AG09319 (cell line): Measurements from ENCODE around the gene STPG2.

Experiments
- DNase-seq: peaks from one replicate; pipeline ENCODE4 v3.0.0-alpha.2; 2010; ENCODE audit warnings: low read depth; ENCODE audit errors: extremely low read depth
- CTCF ChIP-seq: IDR thresholded peaks from 2 replicates; pipeline ENCODE4 v1.5.1; 2011; ENCODE audit warnings: low read depth, mild to moderate bottlenecking, inconsistent platforms, low read length, moderate library complexity

STPG2 gene

DNA sequence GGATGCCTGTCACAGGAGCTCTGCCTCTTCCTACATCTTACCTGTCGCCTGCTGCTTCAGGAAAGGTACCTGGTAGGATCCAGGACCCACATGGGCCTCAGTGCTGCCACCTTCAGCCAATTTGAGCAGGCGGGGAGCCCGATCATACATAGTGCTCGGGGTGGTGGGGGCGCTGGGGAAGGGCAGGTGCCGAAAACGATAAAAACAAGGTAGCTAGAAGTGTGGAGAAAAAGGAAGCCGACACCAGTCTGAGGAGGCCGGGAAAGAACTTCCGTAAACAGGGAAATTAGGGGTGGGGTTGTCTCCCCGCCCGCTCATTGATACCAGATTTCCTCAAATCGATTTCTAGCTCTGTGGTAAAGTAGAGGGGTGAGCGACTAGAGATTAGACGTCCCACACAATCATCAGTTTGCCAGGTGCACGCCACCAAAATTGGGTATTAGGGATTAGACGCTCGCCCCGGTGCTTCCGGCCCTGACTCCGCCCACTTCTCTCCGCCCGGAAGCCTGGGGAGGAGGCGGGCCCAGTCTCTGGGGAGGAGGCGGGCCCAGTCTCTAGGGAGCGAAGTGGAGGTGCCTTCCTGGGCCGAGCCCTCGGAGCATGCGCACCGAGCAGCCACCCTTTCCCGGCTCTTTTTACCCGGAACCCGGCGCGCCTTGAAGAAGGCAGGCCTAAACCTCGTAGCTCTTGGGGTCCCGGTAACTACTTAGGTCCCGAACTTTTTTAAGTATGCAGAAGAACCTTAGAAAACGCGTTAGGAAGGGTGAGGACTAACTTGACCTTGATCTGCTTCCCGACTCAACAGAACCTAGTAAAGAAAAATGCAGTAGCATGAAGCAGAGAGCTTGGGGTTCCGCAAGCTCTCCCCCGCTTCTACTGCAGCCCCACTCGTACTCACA is at the start of gene STPG2:
Gene STPG2 (minus strand): TSS at position 476 of the 899 bp plus-strand sequence.
- DNase-seq, result peak; percentile 61
- TF ChIP-seq CTCF, result peak; percentile 48

GRCh38 chr4:98185279-98185678 is 42.0 kb upstream of the STPG2 start:
- TF ChIP-seq CTCF, result no peak
- no peak for DNase-seq

- no peak for TF ChIP-seq CTCF
- DNase-seq, result no peak
These were observed 38.5 kb upstream of the STPG2 start for GRCh38 chr4:98181809-98182208.

- no peak for DNase-seq
- TF ChIP-seq CTCF, result no peak
These were observed 36.7 kb upstream of the STPG2 start for GRCh38 chr4:98179951-98180350.

DNA sequence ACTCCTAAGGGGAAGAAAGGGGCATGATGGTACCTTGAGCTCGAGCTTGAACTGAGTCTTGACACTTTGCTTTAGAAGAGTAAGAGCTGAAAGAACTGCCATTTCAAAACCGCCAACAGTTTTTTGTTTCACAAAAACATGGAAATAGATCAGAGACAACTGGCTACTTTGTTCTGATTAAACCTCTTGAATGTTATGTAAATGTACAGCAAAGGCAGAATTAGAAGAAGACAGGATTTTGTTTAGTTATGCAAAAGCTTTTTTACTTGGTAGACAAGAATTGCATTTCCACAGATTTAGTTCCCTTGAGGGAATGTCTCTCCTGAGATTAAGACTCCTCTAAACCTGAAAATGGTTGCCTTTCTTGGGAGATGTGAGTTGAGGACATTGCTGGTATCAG is 33.3 kb upstream of the STPG2 start:
- no peak for DNase-seq

DNA sequence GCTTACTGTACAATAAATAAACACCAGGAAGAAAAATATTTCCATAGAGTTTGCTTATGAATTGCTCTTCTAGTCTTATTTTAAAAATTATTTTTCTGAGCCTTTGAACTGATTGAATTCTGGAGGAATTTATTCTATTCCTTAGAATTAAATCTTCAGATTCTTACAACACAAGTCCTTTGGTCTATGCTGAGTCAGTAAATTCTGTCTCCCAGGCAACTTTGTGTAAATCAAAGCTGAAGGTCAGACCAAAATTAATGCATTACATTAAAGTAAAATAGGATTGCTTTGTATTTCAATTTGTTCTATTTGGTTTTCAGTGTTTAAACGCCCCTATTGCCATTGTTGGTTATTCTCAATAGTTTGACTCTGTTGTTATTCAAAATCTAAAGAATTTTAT is 26.8 kb upstream of the STPG2 start:
- DNase-seq, result no peak
- no peak for TF ChIP-seq CTCF

More for the DNA sequence above, 33.3 kb upstream of the STPG2 start:
- no peak for TF ChIP-seq CTCF

DNA sequence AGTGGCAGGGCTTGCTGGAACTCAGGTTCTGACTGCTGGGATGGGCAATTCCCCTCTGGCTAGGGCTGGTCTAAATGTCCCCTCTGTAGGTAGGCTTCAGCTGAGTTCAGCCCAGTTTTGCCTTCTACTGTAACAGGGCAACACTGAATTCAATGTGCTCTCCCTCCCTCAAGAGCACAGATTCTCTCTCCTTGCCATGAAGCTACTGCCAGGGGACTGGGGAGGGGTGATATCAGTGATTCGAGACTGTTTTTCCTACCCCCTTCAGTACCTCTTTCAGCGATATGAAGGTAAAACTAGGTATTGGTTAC is 23.4 kb upstream of the STPG2 start:
- no peak for DNase-seq
- TF ChIP-seq CTCF, result no peak
